ENCODE measurements around the gene EBF3.

EBF3 gene

DNA sequence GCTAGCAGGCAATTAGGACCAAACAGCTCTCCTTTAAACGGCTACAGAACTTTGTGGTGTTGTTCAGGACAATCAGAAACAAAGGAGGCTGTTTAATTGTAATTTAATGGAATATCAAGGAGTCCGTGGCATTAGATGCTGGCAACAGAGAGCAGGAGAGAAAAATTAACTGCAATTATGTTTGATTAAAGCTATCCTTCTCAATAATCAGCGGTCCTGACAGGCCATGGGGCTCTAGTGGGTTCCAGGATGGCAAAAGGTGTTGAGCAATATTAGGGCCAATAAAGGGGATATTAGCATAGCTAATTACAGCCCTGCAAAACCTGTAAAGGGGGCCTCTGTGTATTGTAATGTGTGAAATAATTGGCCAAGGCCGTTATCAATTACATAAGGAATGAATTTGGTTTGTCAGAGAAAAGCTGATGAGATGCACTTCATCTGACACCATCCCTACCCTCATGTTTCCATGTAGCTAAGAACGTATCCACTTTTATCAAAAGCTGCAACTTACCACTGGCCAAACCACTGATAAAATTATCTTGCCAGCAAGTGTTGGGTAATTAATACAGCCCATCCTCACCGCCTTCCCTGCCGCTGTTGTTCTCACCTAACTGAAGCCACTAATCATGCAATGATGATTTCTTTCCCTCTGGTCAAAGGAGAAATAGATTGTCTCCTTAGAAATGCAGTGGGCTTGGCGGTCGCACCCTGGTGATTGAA is 81.6 kb downstream of the EBF3 start:
- no peak overlapping the region for H3K4me3 ChIP-seq (replicated peaks in 1 of 2; ENCODE audit: low read depth in 2 of 2, low read length in 2 of 2)
- TF ChIP-seq, protein P1, sequence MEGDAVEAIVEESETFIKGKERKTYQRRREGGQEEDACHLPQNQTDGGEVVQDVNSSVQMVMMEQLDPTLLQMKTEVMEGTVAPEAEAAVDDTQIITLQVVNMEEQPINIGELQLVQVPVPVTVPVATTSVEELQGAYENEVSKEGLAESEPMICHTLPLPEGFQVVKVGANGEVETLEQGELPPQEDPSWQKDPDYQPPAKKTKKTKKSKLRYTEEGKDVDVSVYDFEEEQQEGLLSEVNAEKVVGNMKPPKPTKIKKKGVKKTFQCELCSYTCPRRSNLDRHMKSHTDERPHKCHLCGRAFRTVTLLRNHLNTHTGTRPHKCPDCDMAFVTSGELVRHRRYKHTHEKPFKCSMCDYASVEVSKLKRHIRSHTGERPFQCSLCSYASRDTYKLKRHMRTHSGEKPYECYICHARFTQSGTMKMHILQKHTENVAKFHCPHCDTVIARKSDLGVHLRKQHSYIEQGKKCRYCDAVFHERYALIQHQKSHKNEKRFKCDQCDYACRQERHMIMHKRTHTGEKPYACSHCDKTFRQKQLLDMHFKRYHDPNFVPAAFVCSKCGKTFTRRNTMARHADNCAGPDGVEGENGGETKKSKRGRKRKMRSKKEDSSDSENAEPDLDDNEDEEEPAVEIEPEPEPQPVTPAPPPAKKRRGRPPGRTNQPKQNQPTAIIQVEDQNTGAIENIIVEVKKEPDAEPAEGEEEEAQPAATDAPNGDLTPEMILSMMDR (IDR thresholded peaks at IDR 0.05; ENCODE audit: low read depth, low read length), result no peak
- no peak for DNase-seq (ENCODE audit: low read depth in 2 of 2)

DNA sequence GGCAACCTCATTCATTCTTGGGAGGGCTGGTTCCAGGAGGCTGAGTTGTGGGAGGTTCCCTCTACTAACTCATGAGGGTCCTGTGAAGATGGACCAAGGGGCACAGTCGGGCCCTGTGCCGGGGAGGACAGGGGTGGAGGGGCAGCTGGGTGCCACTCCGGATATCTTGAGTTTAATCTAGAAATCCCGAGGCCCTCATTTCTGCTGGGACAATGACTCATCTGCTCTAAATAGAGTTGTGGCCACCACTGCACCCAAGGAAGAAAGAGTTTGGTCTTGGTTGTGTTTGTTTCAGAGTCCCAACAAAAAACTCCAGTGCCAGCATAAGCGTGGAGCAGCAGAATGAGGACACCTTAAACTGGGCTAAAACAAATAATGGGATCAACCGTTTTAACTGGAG is 82.4 kb downstream of the EBF3 start:
- no peak for DNase-seq (ENCODE audit: low read depth in 2 of 2)
- no peak overlapping the region for H3K4me3 ChIP-seq (replicated peaks in 1 of 2; ENCODE audit: low read depth in 2 of 2, low read length in 2 of 2)
- TF ChIP-seq, protein P1 (IDR thresholded peaks at IDR 0.05; ENCODE audit: low read depth, low read length), result no peak

DNA sequence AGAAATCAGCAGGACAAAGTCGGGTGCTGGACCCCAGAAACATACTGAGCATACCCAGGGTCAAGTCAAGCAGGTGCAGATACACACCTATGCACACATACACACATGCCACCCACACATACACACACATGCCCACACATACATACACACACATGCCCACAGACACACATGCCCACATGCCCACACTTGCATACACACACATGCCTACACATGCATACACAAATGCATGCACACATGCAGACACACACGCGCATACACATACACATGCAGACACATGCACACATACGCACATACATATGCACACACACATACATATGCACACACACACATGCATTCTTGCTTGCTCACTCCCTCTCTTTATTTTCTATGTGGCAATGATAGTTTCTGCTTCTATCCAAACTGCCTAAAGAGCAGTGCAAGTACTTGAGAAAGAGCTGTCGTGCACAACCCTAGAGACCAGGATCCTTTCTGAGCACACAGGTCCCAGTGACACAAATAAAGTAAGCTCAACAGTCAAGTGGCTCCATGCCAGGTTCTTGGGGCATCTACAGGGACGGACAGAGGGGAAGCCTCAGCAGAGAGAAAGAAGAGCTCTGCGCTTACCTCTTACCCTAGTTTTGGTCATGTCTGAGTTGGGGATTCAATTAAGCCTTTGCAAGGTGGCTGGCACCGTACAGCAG is 83.7 kb downstream of the EBF3 start:
- TF ChIP-seq, protein P1 (IDR thresholded peaks at IDR 0.05; ENCODE audit: low read depth, low read length), result no peak
- no peak for DNase-seq (ENCODE audit: low read depth in 2 of 2)
- no peak overlapping the region for H3K4me3 ChIP-seq (replicated peaks in 1 of 2; ENCODE audit: low read depth in 2 of 2, low read length in 2 of 2)

DNA sequence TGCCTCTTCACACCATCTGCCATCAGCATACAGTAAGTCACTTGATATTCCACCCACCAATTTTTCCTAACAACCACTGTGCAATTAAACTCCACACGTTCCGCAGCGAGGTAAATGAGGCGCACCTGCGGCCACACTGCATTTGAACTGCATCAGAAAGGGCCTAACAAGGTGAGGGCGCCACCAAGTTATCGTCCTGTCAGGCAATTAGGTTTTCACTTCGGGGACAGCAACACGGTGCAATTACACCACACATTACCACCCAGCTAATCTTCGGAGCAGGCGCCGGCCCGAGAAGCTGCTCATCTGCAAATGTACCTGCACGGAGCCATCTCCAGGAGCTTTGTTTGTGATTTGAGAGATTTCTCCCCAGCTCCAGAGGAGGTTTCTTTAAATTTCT is 84.4 kb downstream of the EBF3 start:
- DNase-seq (ENCODE audit: low read depth in 2 of 2), result no peak
- TF ChIP-seq, protein P1 (IDR thresholded peaks at IDR 0.05; ENCODE audit: low read depth, low read length), result no peak
- H3K4me3 ChIP-seq (replicated peaks in 1 of 2; ENCODE audit: low read depth in 2 of 2, low read length in 2 of 2), result no peak overlapping the region

DNA sequence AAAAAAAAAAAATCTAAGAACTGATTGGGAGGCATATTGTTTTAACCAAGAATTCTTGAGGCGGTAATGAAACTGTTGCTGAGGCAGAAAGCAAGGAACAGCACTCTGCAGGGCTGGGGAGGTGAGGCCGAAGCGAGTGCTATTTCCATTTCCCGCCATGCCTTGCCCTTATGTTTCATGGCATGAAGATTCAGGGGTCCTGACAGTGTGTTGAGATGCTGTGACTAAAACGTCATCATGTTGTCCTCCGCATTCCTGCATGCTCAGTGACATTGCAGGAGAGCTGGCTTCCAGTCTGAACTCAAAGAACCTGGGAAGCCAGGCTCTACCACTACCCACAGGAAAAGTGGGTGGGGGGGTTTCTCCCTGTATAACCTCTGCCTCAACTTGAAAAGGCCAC is 85.2 kb downstream of the EBF3 start:
- TF ChIP-seq, protein P1 (IDR thresholded peaks at IDR 0.05; ENCODE audit: low read depth, low read length), result no peak
- DNase-seq (ENCODE audit: low read depth in 2 of 2), result no peak
- no peak overlapping the region for H3K4me3 ChIP-seq (replicated peaks in 1 of 2; ENCODE audit: low read depth in 2 of 2, low read length in 2 of 2)

DNA sequence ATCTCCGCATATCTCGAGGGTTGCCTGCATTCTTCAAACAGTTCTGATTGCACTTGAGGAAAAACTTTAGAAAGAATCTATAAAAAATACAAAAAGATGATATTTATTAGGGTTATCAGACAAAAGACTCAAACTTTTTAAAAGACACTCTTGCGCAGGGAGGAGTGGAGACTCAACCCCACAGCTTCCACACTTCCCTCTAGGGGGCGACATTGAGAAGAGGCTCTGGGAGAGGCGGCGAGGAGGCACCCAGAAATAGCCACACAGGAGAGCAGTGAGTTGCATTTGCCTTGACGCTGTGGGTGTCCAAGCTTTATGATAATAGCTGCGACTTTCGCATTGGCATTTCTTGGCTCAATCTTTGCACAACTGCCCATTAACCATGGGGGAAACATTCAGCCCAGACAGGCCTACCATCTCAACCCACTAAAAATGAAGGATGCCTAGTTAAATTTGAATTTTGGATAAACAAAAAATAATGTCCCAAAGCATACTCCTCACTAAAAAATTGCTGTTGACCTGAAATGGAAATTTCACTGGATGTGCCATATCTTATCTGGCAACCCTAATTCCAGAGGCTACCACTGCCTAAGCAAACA is 86.2 kb downstream of the EBF3 start:
- no peak overlapping the region for H3K4me3 ChIP-seq (replicated peaks in 1 of 2; ENCODE audit: low read depth in 2 of 2, low read length in 2 of 2)
- TF ChIP-seq, protein P1 (IDR thresholded peaks at IDR 0.05; ENCODE audit: low read depth, low read length), result peak; percentile 83
- DNase-seq (ENCODE audit: low read depth in 2 of 2), result peak; percentile 23 to 43

Measured in cardiac fibroblast (primary cell).